Inflammatory macrophage treated with lipopolysaccharide for 1 hour (primary cell): Measurements from ENCODE around the gene KCNH1.

Experiments used
- DNase-seq, 2 donors: peaks; one replicate each; pipeline ENCODE4 v3.0.0-alpha.2; 2020 to 2022

KCNH1 gene

DNA sequence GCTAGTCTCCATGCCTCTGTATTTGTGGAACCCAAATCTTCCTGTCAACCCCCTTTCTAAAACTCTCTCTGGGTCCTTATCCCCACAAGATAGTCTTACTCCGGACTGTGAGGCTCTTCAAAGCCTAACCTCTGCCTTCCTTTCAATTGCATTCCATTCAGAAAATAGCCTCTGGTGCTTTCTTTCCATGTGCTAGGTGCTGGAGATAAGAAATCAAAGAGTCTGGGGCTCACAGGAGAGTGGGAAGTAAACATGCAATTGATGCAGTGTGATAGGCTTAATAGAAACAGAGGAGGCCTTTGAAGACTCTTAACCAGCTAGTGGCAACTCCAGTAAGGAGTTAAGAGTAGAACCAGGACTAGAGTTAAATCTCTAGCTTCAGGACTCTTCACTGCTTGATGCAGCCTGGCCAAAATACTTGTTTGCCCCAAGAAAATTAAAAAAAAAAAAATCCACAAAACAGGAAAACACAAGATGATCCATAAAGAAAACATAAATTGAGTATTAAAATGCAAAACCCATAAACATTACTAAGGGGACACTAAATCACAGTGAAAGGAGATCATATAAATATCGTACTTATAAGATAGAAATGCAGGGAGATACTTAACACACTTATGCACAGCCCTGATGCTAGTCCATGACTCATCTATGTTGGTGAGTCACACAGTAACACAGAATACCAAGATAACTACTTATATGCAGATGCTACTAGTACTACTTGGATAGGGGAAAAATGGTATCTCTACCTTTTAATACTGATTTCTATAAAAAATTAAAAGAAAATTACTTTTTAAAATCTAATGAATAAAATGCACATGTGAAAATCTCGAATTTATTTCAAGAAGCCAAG lies 341.5 kb downstream of the KCNH1 start:
- no peak for DNase-seq

DNA sequence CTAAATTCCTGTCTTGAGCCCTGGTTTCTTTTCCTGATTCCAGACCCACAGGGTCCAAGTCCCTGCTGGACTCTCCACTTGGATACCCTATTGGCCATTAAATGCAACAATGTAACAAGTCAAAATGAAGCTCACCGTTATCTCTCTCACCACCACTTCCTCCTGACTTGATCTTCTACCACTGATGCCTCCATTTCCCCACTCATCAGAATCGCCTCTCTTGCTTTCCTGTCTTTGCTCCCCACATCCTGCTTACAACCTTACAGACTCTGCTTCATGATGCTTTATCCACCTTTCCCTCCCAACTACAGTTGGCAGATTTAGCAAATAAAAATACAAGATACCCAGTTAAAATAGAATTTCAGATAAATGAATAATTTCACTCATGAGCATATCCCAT lies 343.8 kb downstream of the KCNH1 start:
- DNase-seq = no peak

DNA sequence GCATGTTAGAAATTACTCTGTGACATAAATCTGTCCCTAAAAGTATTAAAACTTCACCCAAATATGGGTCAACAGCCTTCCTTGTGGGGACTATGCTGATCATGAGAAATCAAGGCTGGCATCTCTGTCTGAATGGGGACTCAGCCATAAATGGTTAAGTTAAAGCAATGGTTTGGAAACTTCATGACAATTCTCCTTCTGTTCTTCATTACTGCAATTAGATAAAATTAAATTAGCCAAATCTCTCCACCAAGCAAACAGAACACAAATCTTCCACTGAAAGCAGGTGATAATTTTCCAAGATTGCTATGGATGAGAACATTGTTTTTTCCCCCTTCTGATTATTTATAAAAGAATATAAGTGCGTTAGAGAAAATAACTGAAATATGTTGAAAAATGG lies 346.1 kb downstream of the KCNH1 start:
- DNase-seq = no peak

DNA sequence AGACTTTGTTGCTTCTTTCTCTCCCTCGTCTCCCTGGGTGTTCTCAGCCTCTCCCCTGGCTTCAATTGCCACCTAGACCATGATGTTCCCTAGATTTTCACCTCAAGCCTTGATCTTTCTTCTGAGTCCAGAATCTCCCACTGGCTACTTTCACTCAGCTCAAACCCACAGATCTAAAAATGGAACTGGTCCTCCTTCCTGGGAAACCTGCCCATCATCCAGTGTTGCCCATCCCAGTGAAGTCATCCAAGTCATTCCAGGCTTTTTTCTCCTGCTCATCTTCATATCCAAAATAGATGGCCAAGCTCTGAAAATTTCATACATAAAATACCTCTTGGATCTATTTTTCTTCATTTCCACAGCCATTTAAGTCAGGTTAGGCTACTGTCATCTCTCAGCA lies 347.4 kb downstream of the KCNH1 start:
- DNase-seq = no peak

DNA sequence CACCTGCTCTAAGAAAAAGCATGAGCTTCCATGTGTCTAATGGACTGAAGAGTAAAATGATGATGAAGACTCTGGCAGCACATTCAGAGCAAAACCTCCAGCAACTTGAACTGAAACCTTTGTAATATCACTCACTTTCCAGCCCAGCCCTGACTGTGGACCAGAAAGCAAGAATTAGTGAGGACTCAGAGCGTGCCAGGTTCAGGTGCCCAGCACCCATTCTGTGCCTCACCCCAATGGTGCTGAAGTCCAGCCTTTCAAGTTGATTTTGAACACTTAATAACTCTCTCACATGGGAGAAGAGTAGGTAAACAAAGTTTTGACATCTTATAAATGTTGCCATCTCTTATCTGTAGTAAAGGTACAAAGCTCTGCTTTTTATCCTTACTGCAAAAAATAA lies 350.0 kb downstream of the KCNH1 start:
- DNase-seq = no peak

DNA sequence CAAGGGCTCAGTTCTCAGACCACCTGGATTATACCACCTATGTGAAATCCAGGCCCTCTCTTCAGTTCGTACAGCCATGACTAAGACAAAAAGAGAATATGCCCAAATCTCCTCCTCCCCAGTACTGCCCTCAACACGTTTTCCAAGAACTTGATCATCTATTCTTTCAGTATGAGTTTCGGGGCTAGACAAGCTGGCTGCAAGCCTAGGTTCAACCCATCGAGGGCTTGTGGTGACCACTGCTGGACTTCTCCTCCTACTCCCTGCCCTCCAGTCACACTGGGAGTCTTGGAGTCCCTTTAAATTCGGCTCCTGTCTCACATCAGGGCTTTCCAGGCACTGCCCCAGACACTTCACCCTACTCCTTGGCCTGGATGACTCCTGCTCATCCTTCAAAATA lies 352.3 kb downstream of the KCNH1 start:
- DNase-seq = no peak

GRCh38 chr1:210779269-210779668 lies 354.7 kb downstream of the KCNH1 start:
- DNase-seq = no peak

DNA sequence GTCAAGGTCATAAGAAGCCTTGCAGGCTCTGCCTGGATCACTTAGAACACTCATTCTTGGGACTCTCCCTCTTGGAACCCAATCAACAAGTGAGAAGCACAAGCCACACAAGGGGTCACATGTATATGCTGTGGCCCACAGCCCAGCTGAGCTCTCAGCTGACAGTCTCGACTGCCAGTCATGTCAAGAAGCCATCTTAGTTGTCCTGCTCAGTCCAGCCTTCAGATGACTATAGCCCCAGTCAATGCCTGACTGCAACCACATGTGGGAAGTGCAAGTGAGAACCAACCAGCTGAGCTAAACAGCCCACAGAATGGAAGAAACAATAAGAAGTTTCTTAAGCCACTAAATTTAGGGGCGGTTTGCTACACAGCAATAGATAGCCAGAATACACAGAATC lies 356.0 kb downstream of the KCNH1 start:
- no peak for DNase-seq

DNA sequence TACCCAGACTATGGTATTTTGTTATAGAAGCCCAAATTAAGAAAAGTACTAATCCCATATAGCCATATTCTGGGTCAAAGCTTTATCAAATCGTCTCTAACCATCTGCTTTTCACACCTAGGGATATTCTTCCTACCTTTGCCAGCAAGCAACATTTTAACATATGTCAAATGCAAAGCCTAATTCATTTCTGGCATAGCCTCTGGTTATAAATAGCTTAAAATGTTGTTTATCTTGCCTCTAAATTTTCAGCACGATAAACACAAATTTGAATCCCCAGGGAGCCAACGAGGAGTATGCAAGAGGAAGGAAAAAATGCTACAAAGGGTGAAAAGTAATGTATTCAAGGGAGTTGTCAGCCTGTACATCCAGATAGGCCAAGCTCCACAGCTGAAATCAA lies 357.2 kb downstream of the KCNH1 start:
- DNase-seq = no peak

GRCh38 chr1:210775289-210775688 lies 358.7 kb downstream of the KCNH1 start:
- no peak for DNase-seq

DNA sequence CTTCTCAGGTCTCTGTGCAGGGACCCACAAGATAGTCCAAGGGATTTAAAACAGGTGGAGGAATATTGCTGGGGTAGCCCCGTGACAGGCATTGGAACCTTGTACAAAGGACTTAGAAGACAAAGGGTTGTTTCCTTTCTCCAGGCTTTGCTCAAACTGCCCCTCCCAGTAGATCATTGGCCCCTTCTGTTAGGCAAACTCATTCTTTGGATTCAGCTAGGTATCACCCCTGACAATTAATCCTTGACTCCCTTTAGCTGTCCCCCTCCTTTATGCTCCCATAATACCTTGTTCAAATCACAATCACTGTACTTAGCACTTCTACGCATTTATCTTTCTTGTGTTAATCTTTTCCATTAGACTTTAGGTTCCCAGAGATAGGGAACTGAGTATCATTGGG lies 360.5 kb downstream of the KCNH1 start:
- DNase-seq = no peak

- no peak for DNase-seq
Observed at GRCh38 chr1:210771131-210771530, 362.8 kb downstream of the KCNH1 start.

DNA sequence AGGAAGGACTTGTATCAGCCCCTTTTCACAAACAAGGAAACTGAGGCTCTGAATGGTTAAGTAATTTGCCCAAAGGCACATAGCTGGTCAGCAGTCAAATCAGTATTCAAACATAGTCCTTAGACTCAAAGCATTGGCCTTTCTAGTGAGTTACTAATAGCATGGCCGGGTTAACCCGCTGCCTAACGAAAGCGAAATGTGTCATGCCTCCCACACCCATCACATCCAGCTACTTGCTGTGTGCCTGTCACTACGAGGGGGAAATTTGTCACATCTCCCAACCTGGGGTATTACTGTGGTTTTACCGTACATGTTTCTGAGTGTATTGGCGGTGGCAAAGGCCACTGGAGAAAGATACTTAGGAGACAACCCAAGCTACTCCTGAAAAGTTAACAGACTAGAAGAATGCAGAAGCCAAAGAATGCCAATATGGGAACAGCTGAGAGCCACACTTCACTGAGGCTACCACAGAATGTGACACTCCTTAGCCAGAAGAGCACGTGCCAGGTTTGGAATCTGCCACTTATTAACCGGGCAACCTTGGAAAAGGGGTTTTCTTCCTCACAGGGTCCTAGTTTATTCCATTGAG lies 363.5 kb downstream of the KCNH1 start:
- DNase-seq = no peak

- no peak for DNase-seq
Observed at GRCh38 chr1:210769473-210769872, 364.5 kb downstream of the KCNH1 start.

DNA sequence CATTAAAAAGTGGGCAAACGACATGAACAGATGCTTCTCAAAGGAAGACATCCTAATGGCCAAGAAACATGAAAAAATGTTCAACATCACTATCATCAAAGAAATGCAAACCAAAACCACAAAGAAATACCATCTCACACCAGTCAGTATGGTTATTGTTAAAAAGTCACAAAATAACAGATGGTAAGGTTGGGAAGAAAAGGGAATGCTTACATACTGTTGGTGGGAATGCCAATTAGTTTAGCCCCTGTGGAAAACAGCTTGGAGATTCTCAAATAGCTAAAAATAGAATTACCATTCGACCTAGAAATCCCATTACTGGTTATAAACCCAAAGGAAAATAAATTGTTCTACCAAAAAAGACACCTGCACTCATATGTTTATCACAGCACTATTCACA lies 369.4 kb downstream of the KCNH1 start:
- no peak for DNase-seq

GRCh38 chr1:210758761-210759160 lies 375.2 kb downstream of the KCNH1 start:
- no peak for DNase-seq

DNA sequence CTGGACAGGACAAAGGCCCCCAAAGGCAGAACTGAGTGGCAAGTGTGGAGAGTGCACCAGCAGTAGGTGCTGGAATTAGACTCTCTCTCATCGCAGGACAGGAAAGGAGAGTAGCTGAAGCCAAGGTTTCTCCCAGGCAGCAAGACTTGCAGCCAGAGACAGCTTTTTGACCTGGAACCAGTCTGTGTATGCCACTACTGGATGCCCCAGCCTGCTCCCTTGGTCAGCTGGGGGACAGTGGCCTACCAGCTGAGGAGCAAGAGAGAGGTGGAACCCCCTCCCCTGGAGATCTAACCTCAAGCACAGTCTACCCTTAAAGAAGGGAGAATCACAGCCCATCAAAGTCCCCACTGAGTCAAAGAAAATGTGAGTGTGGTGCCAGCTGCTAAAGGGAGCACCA lies 375.7 kb downstream of the KCNH1 start:
- no peak for DNase-seq

GRCh38 chr1:210757677-210758076 lies 376.3 kb downstream of the KCNH1 start:
- no peak for DNase-seq

DNA sequence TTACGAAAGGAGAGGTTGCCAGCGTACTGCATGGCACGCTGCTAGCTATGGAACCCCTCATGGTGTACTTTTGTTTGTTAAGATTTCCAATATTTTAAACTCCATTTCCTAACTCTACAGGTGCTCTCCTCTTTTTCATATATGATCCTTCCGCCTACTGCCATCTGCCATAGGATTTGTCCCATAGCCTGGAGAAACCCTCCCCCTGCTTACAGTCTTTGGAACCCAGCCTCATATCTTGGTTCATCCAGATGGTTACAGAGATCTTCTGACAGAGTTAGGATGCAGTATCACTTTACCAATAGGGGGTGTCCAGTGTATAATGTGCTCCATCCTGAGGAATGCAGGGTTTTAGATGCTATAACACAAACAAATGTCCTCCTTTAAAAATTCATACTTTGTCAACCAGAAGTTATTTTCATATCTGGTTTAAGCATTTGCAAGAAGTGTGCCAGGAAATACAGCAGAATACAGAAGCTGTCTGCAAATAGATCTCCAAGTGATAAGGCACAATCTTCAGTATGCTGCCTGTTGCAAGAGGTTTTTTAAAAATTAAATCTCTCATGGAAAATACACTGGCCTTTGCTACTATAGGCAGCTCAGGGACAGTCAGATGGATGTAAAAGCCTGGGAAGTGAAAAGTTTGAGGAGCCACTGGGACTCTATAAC lies 377.8 kb downstream of the KCNH1 start:
- no peak for DNase-seq

DNA sequence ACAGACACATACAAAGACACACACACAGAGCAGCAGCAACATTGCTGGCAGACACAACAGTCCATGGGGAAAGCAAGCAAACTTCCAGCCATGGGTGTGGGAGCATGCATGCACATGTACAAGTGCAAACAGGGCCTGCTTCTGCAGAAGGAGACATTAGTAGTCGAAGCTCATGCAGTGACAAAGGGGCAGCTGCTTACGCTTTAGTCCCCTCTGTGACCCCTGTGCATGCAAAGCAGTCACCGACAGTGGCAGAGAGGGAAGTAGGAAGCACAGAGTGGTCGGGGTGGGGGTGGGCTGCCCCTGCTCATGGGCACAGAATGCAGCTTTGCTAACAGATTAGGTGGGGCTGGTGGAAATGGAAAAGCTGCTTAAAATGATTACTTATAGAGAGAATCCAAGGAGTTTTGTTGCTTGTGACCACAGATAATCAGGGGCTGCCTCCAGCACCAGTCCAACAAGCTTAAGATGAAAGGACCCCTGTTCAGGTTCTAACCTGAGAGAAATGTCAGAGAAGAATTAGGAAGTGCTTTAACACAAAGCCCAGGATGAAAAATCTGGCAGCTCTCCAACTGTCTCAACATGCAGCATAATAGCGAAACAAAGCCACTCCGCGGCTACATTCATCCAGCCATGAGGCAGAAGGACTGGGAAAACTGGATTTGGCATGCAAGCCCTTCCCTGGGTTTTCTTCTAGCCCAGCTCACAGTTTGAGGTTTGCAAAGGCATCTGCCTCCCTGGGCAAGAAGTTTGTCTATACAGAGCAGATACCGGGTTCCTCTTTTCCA lies 378.9 kb downstream of the KCNH1 start:
- DNase-seq = no peak

DNA sequence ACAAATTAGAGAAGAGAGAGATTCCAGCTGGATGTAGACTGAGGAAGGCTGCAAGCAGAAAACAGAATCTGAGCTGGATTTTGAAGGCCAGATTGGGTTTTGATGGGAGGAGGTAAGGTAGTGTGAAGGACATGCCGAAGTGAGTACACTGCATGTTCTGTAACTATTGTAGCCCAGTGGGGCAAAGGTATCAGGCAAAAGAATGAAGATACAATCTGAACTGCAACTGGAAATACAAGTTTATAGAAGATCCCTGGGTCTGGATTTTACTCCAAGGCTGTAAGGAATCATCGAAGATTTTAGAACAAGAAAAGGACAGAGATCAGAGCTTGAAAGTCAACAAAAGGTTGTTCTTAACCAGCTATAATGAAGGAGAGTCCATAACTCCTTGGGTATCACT lies 382.0 kb downstream of the KCNH1 start:
- DNase-seq = no peak

- DNase-seq = no peak
Observed at GRCh38 chr1:210750468-210750867, 383.5 kb downstream of the KCNH1 start.

DNA sequence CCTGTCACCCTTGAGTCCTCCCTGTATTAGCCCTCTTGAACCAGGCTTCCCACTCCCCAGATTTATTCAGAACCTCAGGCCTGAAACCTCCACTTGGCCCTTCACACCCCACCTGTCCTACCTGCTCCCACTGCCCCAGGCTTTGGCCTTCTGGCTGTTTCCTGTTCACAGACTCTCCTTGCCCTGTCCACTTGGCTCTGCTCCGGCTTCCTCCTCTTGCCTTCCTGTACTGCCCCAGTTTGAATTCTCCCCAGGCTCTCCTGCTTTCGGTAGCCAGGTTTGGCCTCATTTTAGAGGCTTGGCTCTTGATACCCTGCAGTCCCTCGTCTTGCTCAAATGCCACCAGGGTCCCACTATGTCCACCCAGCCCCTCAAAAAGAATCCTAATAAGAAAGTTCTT lies 385.2 kb downstream of the KCNH1 start:
- no peak for DNase-seq
